ENCODE results near the gene MCIDAS. TPM values are rescaled to one million over a fixed set of nuclear protein-coding genes. Genes with fewer than 3 reads are reported as not detected.

Gene MCIDAS
- total RNA-seq, 4 donors from 2014 or later = 0.71 to 2.7 (median 2.5) TPM

- Histone ChIP-seq H3K9me3 (no peaks in the 10 kb centered on the region), H3K4me1 (peaks cover 13 to 19% of the 10 kb centered on the region in 2 donors), H3K36me3 (no peaks in the 10 kb centered on the region), H3K27ac (peak overlapping the region in 1 of 3 donors; percentile 14), H3K27me3 (no peaks in the 10 kb centered on the region), H3K4me3 (replicated peaks in 1 of 3) (peak overlapping the region in 2 of 3 donors; percentile 13 to 24)
- intact Hi-C loops (cut with DNase I) = loop anchor here (10.0 kb wide), 1 partner anchor 131 kb away; the partner anchor contains the start of genes DHX29 and MTREX
- TF ChIP-seq POLR2A (IDR thresholded peaks at IDR 0.05) = no peak
- TF ChIP-seq, protein P1, sequence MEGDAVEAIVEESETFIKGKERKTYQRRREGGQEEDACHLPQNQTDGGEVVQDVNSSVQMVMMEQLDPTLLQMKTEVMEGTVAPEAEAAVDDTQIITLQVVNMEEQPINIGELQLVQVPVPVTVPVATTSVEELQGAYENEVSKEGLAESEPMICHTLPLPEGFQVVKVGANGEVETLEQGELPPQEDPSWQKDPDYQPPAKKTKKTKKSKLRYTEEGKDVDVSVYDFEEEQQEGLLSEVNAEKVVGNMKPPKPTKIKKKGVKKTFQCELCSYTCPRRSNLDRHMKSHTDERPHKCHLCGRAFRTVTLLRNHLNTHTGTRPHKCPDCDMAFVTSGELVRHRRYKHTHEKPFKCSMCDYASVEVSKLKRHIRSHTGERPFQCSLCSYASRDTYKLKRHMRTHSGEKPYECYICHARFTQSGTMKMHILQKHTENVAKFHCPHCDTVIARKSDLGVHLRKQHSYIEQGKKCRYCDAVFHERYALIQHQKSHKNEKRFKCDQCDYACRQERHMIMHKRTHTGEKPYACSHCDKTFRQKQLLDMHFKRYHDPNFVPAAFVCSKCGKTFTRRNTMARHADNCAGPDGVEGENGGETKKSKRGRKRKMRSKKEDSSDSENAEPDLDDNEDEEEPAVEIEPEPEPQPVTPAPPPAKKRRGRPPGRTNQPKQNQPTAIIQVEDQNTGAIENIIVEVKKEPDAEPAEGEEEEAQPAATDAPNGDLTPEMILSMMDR (IDR thresholded peaks at IDR 0.05) = no peak
- 35 to 37% methylated on average over 8 of the region's 8 CpGs for WGBS, 2 donors
- DNase-seq = no peak
Observed at GRCh38 chr5:55173687-55174230, 53.4 kb downstream of the MCIDAS start.

DNA sequence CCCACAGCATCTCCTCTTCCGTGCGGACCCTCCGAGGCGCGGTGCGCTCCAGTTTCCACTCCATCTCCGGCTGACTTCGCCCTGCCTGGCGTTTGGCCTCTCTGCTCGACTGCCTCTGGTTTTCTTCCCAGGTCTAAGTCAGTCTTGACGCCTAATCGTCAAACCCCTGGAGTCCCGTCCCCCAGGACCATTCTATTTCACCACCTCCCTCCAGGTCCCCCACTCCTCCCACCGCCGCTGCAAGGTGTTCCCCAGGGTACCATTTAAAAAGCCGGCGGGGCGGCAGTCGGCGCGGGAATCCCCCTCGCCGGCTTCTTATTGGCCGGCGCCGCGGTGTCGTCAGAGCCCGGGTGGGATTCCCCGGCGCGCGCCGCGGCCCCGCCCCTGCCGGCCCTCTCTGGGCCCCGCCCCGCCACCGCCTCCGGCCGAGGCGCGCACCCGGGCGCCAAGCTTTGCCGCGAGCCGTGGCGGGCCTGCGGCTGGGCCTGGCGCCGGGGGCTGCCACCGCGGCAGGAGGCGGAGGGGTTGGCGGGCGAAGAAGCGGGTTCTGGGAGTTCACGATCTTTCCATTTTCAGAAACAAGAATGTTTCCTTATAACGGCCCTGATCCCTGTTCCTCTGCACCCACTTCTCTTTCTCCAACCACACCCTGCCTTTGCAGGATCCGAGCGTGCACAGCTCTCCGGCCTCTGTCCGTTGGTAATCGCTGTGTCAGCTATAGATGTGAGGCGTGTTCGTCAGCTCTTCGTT, 54.0 kb downstream of the MCIDAS start, which contains the start of gene CDC20B:
CDC20B (minus strand) TSS at position 241 of the 750 bp plus-strand sequence; CDS start at position 64, 177 bp downstream.
- DNase-seq = peak; percentile 81 to 83
- H3K36me3 ChIP-seq = no peaks in the 10 kb centered on the region
- H3K9me3 ChIP-seq = no peaks in the 10 kb centered on the region
- H3K4me1 ChIP-seq = peaks cover 13 to 19% of the 10 kb centered on the region in 2 donors
- H3K27me3 ChIP-seq = no peaks in the 10 kb centered on the region
- TF ChIP-seq, protein P1 (IDR thresholded peaks at IDR 0.05) = no peak
- peak in 1 of 2 donors; percentile 42 for TF ChIP-seq POLR2A (IDR thresholded peaks at IDR 0.05)
- peak within 1 kb of the TSS; percentile 13 to 35 (median 24) for H3K4me3 ChIP-seq (replicated peaks in 1 of 3)
- intact Hi-C loops (cut with DNase I) = loop anchor here (10.0 kb wide), 1 partner anchor 132 kb away; the partner anchor contains the start of genes DHX29 and MTREX
- peak within 1 kb of the TSS in 1 of 3 donors; percentile 14 for H3K27ac ChIP-seq
- 1% methylated on average over 38 to 48 of the region's 69 CpGs for WGBS, 2 donors

DNA sequence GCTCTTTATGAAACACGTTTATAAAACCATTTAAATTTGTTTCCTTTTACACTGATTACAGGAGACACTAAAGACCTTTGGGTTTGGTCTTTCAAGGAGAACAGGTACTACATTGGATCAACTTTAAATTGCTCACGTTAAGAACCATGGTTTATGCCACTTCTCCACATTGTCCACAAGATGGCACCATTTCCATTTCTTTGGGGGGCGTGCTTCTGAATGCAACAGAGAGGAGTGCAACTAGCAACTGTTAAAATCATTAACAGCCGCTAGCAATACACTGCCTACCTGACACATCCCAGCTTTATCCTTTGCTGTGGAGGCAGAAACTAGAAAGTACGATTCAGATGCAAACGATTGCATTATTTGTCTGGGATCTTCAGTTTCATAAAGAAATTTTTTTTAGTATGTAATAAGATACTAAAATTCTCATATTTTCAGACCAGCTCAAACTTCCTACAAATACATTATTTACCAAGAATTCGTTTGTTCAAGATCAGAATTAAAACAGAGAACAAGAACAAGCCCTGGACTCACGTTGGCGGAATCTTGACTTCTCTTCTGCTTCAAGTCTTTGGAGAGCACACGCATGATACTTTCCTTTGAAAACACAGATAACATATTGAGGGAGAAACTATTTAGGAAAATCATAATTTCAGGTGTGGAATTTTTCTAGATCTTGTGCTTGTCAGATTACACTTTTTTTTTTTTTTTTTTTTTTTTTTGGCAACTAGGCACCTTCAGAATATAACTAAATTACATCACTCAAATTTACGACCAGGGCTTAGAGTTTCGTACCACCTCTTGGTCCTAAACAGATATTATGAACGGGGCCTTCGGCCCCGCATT, 54.8 kb downstream of the MCIDAS start:
- 6% methylated on average over 15 of the region's 15 CpGs for WGBS, 2 donors
- Histone ChIP-seq H3K9me3 (no peaks in the 10 kb centered on the region), H3K27ac (no peak overlapping the region), H3K36me3 (no peaks in the 10 kb centered on the region), H3K4me1 (peaks cover 13 to 19% of the 10 kb centered on the region in 2 donors), H3K27me3 (no peaks in the 10 kb centered on the region), H3K4me3 (replicated peaks in 1 of 3) (peak overlapping the region in 2 of 3 donors; percentile 24 to 35)
- DNase-seq = peak; percentile 41 to 53
- no peak for TF ChIP-seq POLR2A (IDR thresholded peaks at IDR 0.05)
- TF ChIP-seq, protein P1 (IDR thresholded peaks at IDR 0.05) = peak in 5 of 6 experiments; percentile 65 to 89 (median 83)
- intact Hi-C loops (cut with DNase I) = loop anchor here (10.0 kb wide), 1 partner anchor 133 kb away; the partner anchor contains the start of genes DHX29 and MTREX

DNA sequence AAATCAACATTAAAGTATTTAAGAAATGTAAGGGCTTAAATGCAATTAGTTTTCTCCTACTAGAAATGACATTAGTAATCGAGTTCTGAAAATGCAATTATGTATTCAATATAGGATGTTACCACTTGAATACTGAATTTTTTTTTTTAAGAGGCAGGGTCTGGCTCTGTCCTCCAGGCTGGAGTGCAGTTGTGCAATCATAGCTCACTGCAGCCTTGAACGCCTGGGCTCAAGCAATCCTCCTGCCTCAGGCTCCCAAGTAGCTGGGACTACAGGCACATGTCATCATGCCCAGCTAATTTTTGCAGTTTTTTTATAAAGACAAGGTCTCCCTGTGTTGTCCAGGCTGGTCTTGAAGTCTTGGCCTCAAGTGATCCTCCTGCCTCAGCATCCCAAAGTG, 55.6 kb downstream of the MCIDAS start:
- no peaks in the 10 kb centered on the region for H3K36me3 ChIP-seq
- intact Hi-C loops (cut with DNase I) = loop anchor here (10.0 kb wide), 1 partner anchor 133 kb away; the partner anchor contains the start of genes DHX29 and MTREX
- H3K27ac ChIP-seq = no peak overlapping the region
- H3K9me3 ChIP-seq = no peaks in the 10 kb centered on the region
- no peaks in the 10 kb centered on the region for H3K27me3 ChIP-seq
- H3K4me1 ChIP-seq = peaks cover 13 to 14% of the 10 kb centered on the region in 2 donors
- DNase-seq = no peak
- H3K4me3 ChIP-seq (replicated peaks in 1 of 3) = no peak overlapping the region
- TF ChIP-seq POLR2A (IDR thresholded peaks at IDR 0.05) = no peak
- TF ChIP-seq, protein P1 (IDR thresholded peaks at IDR 0.05) = no peak
- 23 to 27% methylated on average over 2 of the region's 2 CpGs for WGBS, 2 donors

MicroRNAs encoded within 50 kb of the gene (microRNA counts, 767-probe panel; counts per million panel counts)
- microRNA hsa-miR-449a (0 to 650 counts per million in 2 donors), microRNA hsa-miR-449b-5p (0 counts per million in 2 donors), microRNA hsa-miR-449c-5p (0 counts per million in 2 donors)

Small RNA genes lying within 50 kb of the gene (microRNA-seq; reads per million reads assigned to microRNA genes)
- gene MIR449A (37.3 reads per million, percentile 43 among the genes with 10 or more reads in this experiment), gene MIR449B (not detected), gene MIR449C (1.8 reads per million)

Small RNA genes lying within 50 kb of the gene (small RNA-seq; reads per million reads assigned to genes)
- gene MIR449A (not detected), gene MIR449B (not detected), gene MIR449C (0.38 reads per million)

Other genes starting within 250 kb of the MCIDAS start
- 1 to 10 TPM in 1 of 4 donors, under 1 TPM in 1, not detected in 2; 0.40 to 2.3 TPM for gene ESM1, start 241.7 kb downstream of the MCIDAS start, total RNA-seq
- gene GZMK, start 203.1 kb downstream of the MCIDAS start, total RNA-seq = 1 to 10 TPM in 1 of 4 donors, under 1 TPM in 2, not detected in 1; 0.45 to 1.6 (median 0.49) TPM
- 1 to 10 TPM in 1 of 4 donors, not detected in 3; 1.9 TPM for gene GZMA, start 124.7 kb downstream of the MCIDAS start, total RNA-seq
- 10 to 100 TPM; 34.0 to 44.0 (median 36.8) TPM for gene GPX8, start 67.1 kb downstream of the MCIDAS start, total RNA-seq
- gene CDC20B, start 54.1 kb downstream of the MCIDAS start, total RNA-seq = not detected
- gene CCNO, start 6.3 kb upstream of the MCIDAS start, total RNA-seq = 10 to 100 TPM in 3 of 4 donors, 1 to 10 TPM in 1; 9.7 to 14.7 (median 11.7) TPM
- 10 to 100 TPM; 39.1 to 54.0 (median 47.0) TPM for gene DHX29, start 80.4 kb upstream of the MCIDAS start, total RNA-seq
- gene MTREX, start 80.7 kb upstream of the MCIDAS start, total RNA-seq = 10 to 100 TPM; 86.3 to 94.4 (median 92.6) TPM